WI38 (cell line): ENCODE measurements around the gene HRNR.
A peak's percentile ranks its signal among the peaks of the same experiment; 100 is the strongest.

Experiments
- H3K4me3 ChIP-seq: 2 replicates; pipeline ENCODE4 v1.5.1; 2011; ENCODE audit warnings: low read depth, mild to moderate bottlenecking, control low read depth, low read length
- TF ChIP-seq, protein P1 (sequence below): IDR thresholded peaks from 2 replicates; pipeline ENCODE4 v1.5.1; 2012; ENCODE audit warnings: low read depth, mild to moderate bottlenecking, control low read depth, low read length

Gene HRNR

DNA sequence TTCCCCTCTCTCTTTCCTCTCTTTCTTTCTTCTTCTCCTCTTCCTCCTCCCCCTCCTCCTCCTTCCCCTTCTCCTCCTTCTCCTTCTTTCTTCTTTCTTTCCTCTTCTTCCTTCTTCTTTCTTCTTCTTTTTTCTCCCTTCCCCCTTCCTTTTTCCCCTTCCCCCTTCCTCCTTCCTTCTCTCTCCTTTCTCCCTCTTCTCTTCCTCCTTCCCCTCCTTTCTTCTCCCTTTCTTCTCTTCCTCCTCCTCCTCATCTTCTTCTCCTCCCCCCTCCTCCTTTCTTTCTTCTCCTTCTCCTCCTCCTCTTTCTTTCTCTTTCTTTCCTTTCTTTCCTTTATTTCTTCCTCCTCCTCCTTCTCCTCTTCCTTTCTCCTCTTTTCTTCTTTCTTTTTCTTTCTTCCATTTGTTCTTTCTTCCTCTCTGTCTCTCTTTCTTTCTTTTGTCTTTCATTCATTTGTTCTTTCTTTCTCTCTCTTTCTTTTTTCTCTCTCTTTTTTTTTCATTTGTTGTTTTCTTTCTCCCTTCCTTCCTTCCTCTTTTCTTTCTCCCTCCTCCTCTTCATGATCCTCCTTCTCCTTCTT, 26.5 kb downstream of the HRNR start:
- TF ChIP-seq, protein P1, sequence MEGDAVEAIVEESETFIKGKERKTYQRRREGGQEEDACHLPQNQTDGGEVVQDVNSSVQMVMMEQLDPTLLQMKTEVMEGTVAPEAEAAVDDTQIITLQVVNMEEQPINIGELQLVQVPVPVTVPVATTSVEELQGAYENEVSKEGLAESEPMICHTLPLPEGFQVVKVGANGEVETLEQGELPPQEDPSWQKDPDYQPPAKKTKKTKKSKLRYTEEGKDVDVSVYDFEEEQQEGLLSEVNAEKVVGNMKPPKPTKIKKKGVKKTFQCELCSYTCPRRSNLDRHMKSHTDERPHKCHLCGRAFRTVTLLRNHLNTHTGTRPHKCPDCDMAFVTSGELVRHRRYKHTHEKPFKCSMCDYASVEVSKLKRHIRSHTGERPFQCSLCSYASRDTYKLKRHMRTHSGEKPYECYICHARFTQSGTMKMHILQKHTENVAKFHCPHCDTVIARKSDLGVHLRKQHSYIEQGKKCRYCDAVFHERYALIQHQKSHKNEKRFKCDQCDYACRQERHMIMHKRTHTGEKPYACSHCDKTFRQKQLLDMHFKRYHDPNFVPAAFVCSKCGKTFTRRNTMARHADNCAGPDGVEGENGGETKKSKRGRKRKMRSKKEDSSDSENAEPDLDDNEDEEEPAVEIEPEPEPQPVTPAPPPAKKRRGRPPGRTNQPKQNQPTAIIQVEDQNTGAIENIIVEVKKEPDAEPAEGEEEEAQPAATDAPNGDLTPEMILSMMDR: no peak
- no peak overlapping the region for H3K4me3 ChIP-seq

DNA sequence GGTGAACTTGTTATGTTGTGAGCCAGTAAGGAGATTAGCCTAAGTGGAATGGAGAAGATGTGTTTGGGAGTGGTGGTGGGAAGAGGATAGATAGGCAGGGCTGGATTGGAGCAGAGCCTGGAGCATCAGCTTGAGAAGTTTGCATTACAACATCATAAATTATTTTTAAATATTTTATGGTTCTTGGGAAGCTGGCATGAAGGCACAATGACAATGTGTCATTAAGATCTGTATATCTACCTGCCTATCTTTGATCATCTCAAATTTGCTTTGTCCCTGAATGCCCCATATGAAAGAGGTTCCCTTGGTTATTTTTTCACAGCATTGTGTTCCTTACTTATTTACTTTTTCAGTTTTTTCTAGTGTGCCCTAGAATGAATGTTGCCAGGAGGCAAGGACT, 32.3 kb downstream of the HRNR start:
- TF ChIP-seq, protein P1: no peak
- no peak overlapping the region for H3K4me3 ChIP-seq

DNA sequence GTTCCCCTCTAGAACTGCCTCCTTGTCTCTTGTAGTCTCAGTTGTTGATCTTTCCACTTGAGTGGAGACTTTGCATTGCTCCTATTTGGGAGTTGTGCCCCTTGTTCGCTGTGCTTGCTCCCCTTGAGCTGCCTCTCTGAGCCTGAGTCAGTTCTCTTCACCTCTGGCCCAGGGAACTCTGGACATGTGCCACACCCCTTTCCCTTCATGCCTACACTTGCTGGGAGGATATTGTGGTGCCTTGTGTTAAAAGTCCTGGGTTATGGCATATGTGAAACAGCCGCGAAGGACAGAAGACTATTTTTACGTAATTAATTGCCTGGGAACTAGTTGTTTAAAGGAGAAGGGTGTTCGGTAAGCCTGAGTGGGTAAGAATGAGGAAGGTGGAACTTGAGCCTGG, 32.7 kb downstream of the HRNR start:
- TF ChIP-seq, protein P1: no peak

DNA sequence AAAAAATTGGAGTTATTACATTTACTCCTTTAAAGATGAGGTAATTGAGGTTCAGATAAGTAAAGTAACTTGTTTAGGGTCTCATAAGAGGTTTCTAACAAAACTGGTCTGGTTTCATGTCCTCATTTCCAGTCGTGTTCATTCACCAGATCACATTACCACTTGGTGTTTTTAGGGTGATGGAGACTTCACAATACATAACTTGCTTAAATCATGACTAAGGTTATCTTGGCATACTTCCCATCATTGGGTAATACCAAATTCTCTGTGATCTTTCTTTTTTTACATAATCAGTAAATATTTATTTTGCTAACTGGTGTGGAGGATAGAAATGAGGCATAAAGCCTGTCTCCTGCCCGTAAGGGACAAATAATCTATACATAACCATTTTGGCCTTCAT, 33.4 kb downstream of the HRNR start:
- H3K4me3 ChIP-seq: no peak overlapping the region
- TF ChIP-seq, protein P1: no peak

More for the DNA sequence above, 32.7 kb downstream of the HRNR start:
- H3K4me3 ChIP-seq: no peak overlapping the region

DNA sequence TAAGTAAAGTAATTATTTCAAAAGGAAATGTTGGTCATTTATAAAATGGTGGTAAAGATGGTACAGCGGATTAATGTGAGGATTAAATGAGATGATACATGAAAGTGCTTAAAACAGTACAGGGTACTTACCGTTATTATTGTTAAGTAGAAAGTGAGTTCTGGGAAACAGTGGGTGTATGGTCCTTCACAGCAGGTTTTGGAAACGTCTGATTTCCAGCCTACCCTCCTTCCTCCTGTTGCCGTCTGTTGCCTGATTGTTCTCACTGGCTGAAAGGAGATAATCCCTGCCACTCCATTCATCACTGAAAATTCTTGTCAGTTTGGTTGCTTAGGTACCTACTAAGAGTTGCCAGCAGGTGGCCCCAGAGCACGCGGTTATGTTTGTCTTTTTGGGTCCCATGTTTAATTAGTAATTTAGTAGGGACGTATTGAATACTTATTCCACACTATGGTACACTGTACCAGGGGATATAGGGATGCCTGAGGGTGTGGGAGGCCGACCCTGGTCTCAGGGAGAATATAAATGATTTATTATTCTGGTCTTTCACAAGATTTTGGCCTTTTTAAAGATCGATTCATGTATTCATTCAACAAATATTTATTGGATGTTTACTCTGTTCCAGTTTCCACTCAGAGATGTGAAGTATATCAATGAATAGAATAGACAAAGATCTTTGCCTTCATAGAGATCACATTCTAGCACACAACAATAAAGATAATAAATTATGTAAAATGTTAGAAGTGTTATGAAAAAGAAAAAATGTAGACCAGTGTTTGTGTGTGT, 34.1 kb downstream of the HRNR start:
- H3K4me3 ChIP-seq: no peak overlapping the region
- TF ChIP-seq, protein P1: peak; percentile 69

DNA sequence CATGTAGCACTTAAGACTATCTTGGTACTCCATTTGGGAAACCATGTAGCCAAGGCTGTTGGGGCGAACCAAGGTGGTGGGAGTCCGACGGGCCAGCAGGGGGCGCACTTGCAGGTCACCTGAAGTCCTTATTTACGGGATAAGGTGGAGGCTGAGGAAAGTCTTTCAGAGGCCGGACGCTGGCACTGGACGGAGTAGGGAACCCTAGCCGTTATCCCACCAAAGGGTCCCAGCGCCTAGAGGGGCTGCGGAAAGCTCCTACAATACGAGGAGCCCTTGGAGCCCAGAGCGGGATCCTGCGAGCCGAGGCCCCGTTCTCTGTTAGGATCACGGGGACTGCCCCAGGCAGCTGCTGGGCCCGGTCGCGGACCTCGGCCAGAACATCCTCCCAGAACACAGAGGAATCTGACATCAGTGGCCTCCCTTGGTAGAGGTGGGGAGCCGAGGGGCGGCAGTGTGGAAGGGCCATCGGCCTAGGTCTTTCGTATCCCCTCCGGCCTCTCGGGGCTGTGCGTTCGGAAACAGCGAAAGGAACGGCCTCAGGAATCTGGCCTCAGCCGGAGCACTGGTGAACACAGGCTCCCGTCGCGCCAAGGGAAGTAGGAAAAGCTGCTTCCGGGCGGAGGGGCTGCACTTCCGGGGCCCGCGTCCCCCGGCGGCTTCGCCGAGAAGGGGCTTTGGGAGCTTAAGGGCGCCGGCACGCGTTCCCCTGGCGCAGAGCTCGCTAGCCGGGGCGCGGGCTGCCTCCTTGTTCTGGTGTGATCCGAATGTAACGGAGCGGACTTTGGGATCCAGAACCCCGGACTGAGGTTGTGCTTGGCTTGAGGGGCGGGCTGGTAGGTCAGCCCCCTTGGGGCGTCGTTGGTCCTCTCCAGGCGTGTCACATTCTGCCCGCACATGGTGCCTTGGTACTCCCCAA, 35.1 kb downstream of the HRNR start:
- TF ChIP-seq, protein P1: peak; percentile 62
- no peak overlapping the region for H3K4me3 ChIP-seq
